ENCODE results near the gene AHNAK2.

Gene AHNAK2

GRCh38 chr14:105011312-105011990 lies 33.3 kb upstream of the AHNAK2 start:
- in situ Hi-C loops (cut with MboI; ENCODE audit: low pct_unique_long_range_greater_than_20kb, low sequenced_read_pairs, unreplicated experiment) = no loop called here
- DNase-seq (ENCODE audit: low spot score) = no peak
- TF ChIP-seq CTCF (IDR thresholded peaks at IDR 0.05; ENCODE audit: extremely low read depth, insufficient read depth, missing control alignments) = no peak

GRCh38 chr14:105010891-105011291 lies 32.7 kb upstream of the AHNAK2 start:
- DNase-seq (ENCODE audit: low spot score) = no peak
- in situ Hi-C loops (cut with MboI; ENCODE audit: low pct_unique_long_range_greater_than_20kb, low sequenced_read_pairs, unreplicated experiment) = no loop called here
- TF ChIP-seq CTCF (IDR thresholded peaks at IDR 0.05; ENCODE audit: extremely low read depth, insufficient read depth, missing control alignments) = no peak

- no peak for TF ChIP-seq CTCF (IDR thresholded peaks at IDR 0.05; ENCODE audit: extremely low read depth, insufficient read depth, missing control alignments)
- in situ Hi-C loops (cut with MboI; ENCODE audit: low pct_unique_long_range_greater_than_20kb, low sequenced_read_pairs, unreplicated experiment) = no loop called here
- DNase-seq (ENCODE audit: low spot score) = no peak
Observed at GRCh38 chr14:105010106-105010505, 31.9 kb upstream of the AHNAK2 start.

- DNase-seq (ENCODE audit: low spot score) = no peak
- no peak for TF ChIP-seq CTCF (IDR thresholded peaks at IDR 0.05; ENCODE audit: extremely low read depth, insufficient read depth, missing control alignments)
- in situ Hi-C loops (cut with MboI; ENCODE audit: low pct_unique_long_range_greater_than_20kb, low sequenced_read_pairs, unreplicated experiment) = no loop called here
Observed at GRCh38 chr14:105007593-105008264, 29.6 kb upstream of the AHNAK2 start.

GRCh38 chr14:105006831-105007592 lies 28.8 kb upstream of the AHNAK2 start:
- no peak for DNase-seq (ENCODE audit: low spot score)
- in situ Hi-C loops (cut with MboI; ENCODE audit: low pct_unique_long_range_greater_than_20kb, low sequenced_read_pairs, unreplicated experiment) = no loop called here
- TF ChIP-seq CTCF (IDR thresholded peaks at IDR 0.05; ENCODE audit: extremely low read depth, insufficient read depth, missing control alignments) = no peak

GRCh38 chr14:105005929-105006830 lies 28.0 kb upstream of the AHNAK2 start:
- DNase-seq (ENCODE audit: low spot score) = no peak
- in situ Hi-C loops (cut with MboI; ENCODE audit: low pct_unique_long_range_greater_than_20kb, low sequenced_read_pairs, unreplicated experiment) = no loop called here
- TF ChIP-seq CTCF (IDR thresholded peaks at IDR 0.05; ENCODE audit: extremely low read depth, insufficient read depth, missing control alignments) = no peak

All from GM13977 (cell line).